T47D (cell line): ENCODE results near the gene BCL2L11.

Experiments used
- DNase-seq, 2 experiments: peaks; one replicate each; pipeline versions ENCODE4 v3.0.0 to v3.0.0-alpha.2; 2011 to 2012; ENCODE audit warnings: low read depth in 1 of 2, low spot score in 1 of 2
- JUND ChIP-seq: IDR thresholded peaks from 2 replicates; pipeline ENCODE4 v1.6.1; 2012; ENCODE audit warnings: low read depth
- in situ Hi-C: cut with HindIII; loops from 2 replicates; pipeline ENCODE4 v1.10.0; 2016; ENCODE audit warnings: low sequenced_read_pairs, low pct_unique_long_range_greater_than_20kb

BCL2L11 gene

GRCh38 chr2:111171337-111171930, 50.7 kb downstream of the BCL2L11 start:
- in situ Hi-C loops, result no loop called here
- no peak for TF ChIP-seq JUND
- no peak for DNase-seq

GRCh38 chr2:111172666-111173065, 52.0 kb downstream of the BCL2L11 start:
- no peak for TF ChIP-seq JUND
- in situ Hi-C loops, result no loop called here
- no peak for DNase-seq

- no peak for DNase-seq
- TF ChIP-seq JUND, result no peak
- in situ Hi-C loops, result no loop called here
These were observed 52.6 kb downstream of the BCL2L11 start for GRCh38 chr2:111173338-111173737.

GRCh38 chr2:111173856-111174255, 53.1 kb downstream of the BCL2L11 start:
- in situ Hi-C loops, result no loop called here
- no peak for DNase-seq
- no peak for TF ChIP-seq JUND

- in situ Hi-C loops, result no loop called here
These were observed 54.9 kb downstream of the BCL2L11 start for GRCh38 chr2:111175615-111176014.

GRCh38 chr2:111176388-111176787, 55.7 kb downstream of the BCL2L11 start:
- in situ Hi-C loops, result no loop called here
- no peak for DNase-seq
- no peak for TF ChIP-seq JUND

More at GRCh38 chr2:111175615-111176014, 54.9 kb downstream of the BCL2L11 start:
- DNase-seq, result no peak
- no peak for TF ChIP-seq JUND

- in situ Hi-C loops, result no loop called here
- no peak for DNase-seq
- no peak for TF ChIP-seq JUND
These were observed 56.2 kb downstream of the BCL2L11 start for GRCh38 chr2:111176867-111177266.

GRCh38 chr2:111178296-111178695, 57.6 kb downstream of the BCL2L11 start:
- TF ChIP-seq JUND, result no peak
- in situ Hi-C loops, result no loop called here
- no peak for DNase-seq

GRCh38 chr2:111178730-111179405, 58.2 kb downstream of the BCL2L11 start:
- no peak for DNase-seq
- no peak for TF ChIP-seq JUND
- in situ Hi-C loops, result no loop called here

- in situ Hi-C loops, result no loop called here
- no peak for DNase-seq
- TF ChIP-seq JUND, result no peak
These were observed 61.4 kb downstream of the BCL2L11 start for GRCh38 chr2:111182121-111182520.

GRCh38 chr2:111182740-111183139, 62.0 kb downstream of the BCL2L11 start:
- no peak for TF ChIP-seq JUND
- DNase-seq, result no peak
- in situ Hi-C loops, result no loop called here

GRCh38 chr2:111184725-111185310, 64.1 kb downstream of the BCL2L11 start:
- TF ChIP-seq JUND, result no peak
- no peak for DNase-seq
- in situ Hi-C loops, result no loop called here

GRCh38 chr2:111185361-111186022, 64.8 kb downstream of the BCL2L11 start:
- no peak for DNase-seq
- in situ Hi-C loops, result no loop called here
- TF ChIP-seq JUND, result no peak
